GM19043 (cell line): ENCODE results near the gene FAM131A.

Source experiments
- ATAC-seq: cut with Tn5 transposase; IDR thresholded peaks from one replicate; pipeline ENCODE4 v1.9.1; 2021; ENCODE audit warnings: low read depth; ENCODE audit not compliant: unreplicated experiment

FAM131A gene

DNA sequence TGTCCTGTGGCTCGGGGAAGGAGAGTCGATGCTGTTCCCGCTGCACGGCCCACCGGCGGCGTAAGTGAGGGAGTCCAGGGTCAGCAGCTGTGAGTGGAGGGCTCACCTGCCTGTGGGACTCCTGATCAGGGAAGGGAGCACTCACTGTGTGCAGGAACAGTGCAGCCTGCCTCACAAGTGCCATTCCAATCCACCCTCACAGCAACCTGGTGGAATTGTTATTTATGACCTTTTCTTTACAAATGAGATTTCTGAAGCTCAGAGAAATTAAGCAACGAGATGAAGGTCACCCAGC, 51.5 kb downstream of the FAM131A start:
- ATAC-seq = no peak

DNA sequence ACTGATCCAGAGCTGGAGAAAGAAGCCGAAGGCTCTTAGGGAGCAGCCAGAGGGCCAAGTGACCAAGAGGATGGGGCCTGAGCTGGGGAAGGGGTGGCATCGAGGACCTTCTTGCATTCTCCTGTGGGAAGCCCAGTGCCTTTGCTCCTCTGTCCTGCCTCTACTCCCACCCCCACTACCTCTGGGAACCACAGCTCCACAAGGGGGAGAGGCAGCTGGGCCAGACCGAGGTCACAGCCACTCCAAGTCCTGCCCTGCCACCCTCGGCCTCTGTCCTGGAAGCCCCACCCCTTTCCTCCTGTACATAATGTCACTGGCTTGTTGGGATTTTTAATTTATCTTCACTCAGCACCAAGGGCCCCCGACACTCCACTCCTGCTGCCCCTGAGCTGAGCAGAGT, 52.0 kb downstream of the FAM131A start:
- ATAC-seq = no peak

DNA sequence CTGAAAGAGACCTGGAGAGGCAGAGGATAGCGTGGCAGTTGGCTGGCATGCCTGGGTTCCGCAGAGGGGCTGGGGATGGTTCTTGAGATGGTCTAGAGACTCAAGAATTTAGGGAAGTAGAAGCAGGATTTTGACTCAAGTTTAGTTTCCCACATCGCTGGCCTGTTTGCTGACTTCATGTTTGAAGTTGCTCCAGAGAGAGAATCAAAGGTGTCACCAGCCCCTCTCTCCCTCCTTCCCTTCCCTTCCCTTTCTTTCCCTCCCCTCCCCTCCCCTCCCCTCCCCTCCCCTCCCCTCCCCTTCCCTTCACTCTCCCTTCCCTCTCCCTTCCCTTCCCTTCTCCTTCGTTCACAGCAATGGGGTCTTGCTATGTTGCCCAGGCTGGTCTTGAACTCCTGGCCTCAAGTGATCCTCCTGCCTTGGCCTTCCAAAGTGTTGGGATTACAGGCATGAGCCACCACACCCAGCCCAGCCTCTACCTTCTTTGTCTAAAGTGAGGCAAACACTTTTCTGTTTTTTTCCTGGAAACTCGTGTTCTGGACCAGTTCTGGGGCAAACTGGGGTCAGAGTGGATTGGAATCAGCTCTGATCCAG, 52.6 kb downstream of the FAM131A start:
- no peak for ATAC-seq

DNA sequence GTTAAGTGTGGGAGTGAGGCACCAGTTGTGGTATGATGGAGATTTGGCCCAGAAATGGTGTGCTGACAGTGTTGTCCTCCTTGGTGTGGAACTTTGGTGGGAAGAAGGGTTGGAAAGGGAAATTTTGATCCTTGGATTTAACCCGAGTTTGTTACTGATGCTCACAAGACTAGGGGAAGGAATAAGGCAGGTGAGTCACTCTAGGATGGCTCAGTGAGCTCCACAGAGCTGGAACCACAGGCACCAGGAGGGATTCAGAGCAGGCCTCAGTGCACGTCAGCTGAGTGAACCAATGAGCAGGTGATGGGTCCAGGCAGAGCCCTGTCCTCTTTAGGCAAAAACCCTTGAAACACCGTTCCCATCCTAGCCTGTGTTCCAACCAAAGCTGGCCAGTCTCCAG, 53.9 kb downstream of the FAM131A start:
- ATAC-seq = no peak

DNA sequence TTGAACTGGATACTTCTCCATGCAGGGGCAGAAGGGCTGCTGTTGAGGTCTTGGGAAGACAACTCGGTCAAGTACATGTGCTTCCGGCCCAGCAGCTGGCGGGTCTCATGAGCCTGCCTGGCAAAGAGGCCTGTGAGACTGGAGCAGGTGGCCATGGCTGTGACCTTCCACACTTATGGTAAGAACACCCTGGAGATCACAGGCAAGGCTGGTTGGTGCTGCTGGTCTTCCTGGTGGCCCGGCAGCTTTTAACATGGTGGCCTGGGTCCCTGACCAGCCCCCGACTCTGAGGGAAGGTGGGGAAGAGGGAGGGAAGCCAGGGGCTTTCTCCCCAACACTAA, 57.9 kb downstream of the FAM131A start:
- no peak for ATAC-seq
